ENCODE measurements around the gene IFI30.
A peak's percentile ranks its signal among the peaks of the same experiment; 100 is the strongest.

The IFI30 gene

DNA sequence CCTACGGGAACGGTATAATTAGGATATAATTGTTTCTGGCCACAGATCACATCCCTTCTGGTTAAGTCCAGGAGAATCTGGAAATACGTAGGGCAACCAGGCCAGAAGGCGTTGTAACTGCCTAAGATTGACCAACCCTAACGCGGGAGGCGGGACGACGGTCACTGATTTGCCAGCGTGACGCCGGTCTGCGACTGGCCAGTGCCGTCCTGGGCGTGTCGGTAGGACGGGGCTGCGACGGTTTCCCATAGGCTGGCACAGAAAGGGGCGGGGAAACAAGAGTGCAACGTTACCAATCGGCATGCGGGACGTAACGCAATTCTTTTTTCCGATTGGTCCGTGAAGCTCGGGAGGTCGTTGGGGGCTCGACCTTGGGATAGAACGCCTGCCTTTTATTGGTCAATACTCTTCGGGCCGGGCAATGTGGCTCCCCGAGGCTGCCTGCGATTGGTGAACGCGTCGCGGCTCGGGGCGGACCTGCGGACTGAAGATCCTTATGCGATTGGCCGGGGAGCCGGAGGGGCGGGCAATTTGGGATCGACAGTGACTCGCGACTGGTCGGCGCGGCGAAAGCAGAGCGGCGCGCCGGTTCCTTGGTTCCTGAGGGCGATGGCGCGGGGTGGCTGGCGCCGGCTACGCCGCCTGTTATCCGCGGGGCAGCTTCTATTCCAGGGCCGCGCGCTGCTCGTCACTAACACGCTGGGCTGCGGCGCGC lies 19.2 kb downstream of the IFI30 start, which contains the start of gene MPV17L2:
MPV17L2 (plus strand) TSS at position 546 of the 715 bp plus-strand sequence; CDS start at position 610, 64 bp downstream.
- peaks cover 12% of the 10 kb centered on the region for H3K4me1 ChIP-seq
- TF ChIP-seq, protein P1, sequence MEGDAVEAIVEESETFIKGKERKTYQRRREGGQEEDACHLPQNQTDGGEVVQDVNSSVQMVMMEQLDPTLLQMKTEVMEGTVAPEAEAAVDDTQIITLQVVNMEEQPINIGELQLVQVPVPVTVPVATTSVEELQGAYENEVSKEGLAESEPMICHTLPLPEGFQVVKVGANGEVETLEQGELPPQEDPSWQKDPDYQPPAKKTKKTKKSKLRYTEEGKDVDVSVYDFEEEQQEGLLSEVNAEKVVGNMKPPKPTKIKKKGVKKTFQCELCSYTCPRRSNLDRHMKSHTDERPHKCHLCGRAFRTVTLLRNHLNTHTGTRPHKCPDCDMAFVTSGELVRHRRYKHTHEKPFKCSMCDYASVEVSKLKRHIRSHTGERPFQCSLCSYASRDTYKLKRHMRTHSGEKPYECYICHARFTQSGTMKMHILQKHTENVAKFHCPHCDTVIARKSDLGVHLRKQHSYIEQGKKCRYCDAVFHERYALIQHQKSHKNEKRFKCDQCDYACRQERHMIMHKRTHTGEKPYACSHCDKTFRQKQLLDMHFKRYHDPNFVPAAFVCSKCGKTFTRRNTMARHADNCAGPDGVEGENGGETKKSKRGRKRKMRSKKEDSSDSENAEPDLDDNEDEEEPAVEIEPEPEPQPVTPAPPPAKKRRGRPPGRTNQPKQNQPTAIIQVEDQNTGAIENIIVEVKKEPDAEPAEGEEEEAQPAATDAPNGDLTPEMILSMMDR (IDR thresholded peaks at IDR 0.05; ENCODE audit: low read depth, low read length) = no peak
- peak; percentile 99 for DNase-seq
- H3K36me3 ChIP-seq = peaks cover 3% of the 10 kb centered on the region; the same call in 1 of the 2 replicates
- peak within 1 kb of the TSS; percentile 83 for H3K4me3 ChIP-seq (ENCODE audit: low read depth, low read length)
- H3K9me3 ChIP-seq = no peaks in the 10 kb centered on the region
- H3K27me3 ChIP-seq = no peaks in the 10 kb centered on the region

DNA sequence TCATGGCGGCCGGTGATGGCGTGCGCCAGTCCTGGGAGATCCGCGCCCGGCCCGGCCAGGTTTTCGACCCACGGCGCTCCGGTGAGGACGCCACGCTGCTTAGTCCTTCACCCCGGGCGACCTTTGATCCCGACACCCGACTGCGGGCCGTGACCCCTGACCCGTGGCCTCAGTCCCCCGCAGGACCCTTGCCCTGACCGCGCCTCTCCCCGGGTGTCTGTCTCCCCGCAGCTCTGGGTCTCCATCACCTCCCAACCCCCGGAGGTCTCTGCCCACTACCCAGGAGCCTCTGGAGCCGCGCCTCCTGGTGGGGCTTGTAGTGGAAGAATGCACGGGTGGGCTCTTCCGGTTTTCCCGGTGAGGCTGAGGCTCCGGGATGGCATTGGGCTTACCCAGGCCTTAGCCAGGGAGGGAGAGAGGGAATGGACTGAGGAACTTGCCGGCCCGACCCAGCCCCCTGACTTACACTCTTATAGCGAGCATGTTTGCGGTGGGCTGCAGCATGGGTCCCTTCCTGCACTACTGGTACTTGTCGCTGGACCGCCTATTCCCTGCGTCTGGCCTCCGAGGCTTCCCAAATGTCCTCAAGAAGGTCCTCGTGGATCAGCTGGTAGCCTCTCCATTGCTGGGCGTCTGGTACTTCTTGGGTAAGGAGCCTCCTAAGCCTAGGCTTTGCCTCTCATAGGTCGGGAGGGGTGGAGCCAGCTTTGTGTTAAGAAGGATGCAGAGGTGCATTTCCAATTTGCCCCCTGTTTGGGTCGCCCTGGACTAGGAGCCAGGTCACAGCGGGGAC lies 20.0 kb downstream of the IFI30 start:
- peaks cover 12% of the 10 kb centered on the region for H3K4me1 ChIP-seq
- TF ChIP-seq, protein P1 (IDR thresholded peaks at IDR 0.05; ENCODE audit: low read depth, low read length) = no peak; the same call in 1 of the 2 replicates
- no peaks in the 10 kb centered on the region for H3K9me3 ChIP-seq
- no peak for DNase-seq
- H3K27me3 ChIP-seq = no peaks in the 10 kb centered on the region
- H3K36me3 ChIP-seq = peaks cover 10% of the 10 kb centered on the region
- peak overlapping the region; percentile 83 for H3K4me3 ChIP-seq (ENCODE audit: low read depth, low read length)

DNA sequence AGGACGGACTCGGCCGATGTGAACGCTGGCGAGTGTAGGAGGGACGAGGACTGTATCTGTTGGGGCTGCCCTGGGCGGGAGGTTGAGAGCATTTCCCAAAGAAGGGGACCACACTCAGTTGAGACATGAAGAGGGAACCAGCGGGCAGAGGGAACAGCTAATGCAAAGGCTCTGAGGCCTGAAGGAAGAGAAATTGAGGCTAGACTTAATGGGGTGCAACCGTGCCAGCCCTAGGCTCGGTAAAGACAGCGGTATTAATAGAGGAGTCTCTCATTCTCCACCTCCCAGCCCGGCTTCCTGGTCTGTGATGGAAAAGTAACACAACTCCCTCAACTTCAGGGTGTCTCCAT lies 20.5 kb downstream of the IFI30 start:
- TF ChIP-seq, protein P1 (IDR thresholded peaks at IDR 0.05; ENCODE audit: low read depth, low read length) = no peak
- no peak for DNase-seq
- H3K4me1 ChIP-seq = peaks cover 12% of the 10 kb centered on the region
- H3K36me3 ChIP-seq = peaks cover 12% of the 10 kb centered on the region
- H3K9me3 ChIP-seq = no peaks in the 10 kb centered on the region
- H3K27me3 ChIP-seq = no peaks in the 10 kb centered on the region
- H3K4me3 ChIP-seq (ENCODE audit: low read depth, low read length) = peak overlapping the region; percentile 83

DNA sequence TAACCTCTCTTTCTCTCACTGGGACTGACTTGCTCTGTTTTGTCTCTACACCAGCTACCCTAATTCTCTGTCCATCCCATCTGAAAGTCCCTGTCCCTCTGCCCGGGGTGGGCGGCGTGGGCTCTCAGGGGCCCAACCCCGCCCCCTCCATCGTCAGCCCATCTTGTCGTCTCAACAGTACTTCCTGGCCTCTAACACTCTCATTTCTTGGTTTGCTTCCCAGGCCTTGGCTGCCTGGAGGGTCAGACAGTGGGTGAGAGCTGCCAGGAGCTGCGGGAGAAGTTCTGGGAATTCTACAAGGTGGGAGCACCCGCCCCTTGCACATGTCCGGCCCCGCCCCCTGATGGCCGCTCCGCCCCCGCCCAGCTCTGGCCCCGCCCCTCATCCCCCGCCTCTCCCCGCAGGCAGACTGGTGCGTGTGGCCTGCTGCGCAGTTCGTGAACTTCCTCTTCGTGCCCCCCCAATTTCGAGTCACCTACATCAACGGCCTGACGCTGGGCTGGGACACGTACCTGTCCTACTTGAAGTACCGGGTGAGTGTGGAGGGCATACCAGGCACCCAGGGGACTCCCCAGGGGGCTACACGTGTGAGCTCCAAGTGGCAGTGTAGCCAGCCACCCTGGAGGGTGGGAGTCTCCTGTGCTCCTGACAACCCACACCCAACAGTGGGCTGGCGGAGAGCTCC lies 21.1 kb downstream of the IFI30 start:
- DNase-seq = peak; percentile 78
- H3K4me1 ChIP-seq = peaks cover 12% of the 10 kb centered on the region
- H3K9me3 ChIP-seq = no peaks in the 10 kb centered on the region
- peak overlapping the region; percentile 83 for H3K4me3 ChIP-seq (ENCODE audit: low read depth, low read length)
- no peaks in the 10 kb centered on the region for H3K27me3 ChIP-seq
- TF ChIP-seq, protein P1 (IDR thresholded peaks at IDR 0.05; ENCODE audit: low read depth, low read length) = no peak
- H3K36me3 ChIP-seq = peaks cover 15% of the 10 kb centered on the region

DNA sequence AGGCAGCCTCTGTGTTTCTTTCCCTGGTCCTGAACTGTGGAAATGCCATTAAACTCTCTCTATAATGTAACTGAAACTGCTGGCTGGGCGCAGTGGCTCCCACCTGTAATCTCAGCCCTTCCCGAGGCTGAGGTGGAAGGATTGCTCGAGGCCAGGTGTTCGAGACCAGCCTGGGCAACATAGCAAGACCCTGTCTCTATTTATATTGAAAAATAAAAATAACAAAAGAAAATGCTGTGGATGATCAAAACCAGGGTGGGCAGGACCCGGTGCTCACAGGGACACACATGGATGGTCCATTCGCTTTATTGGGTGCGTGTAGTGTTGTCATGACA lies 22.9 kb downstream of the IFI30 start:
- peaks cover 25% of the 10 kb centered on the region for H3K36me3 ChIP-seq

More for the DNA sequence above, 22.9 kb downstream of the IFI30 start:
- Histone ChIP-seq H3K9me3 (no peaks in the 10 kb centered on the region), H3K27me3 (no peaks in the 10 kb centered on the region), H3K4me3 (ENCODE audit: low read depth, low read length) (no peak overlapping the region), H3K4me1 (peaks cover 12% of the 10 kb centered on the region)
- TF ChIP-seq, protein P1 (IDR thresholded peaks at IDR 0.05; ENCODE audit: low read depth, low read length) = no peak
- DNase-seq = no peak
